NCI-H446 treated with DMSO at 0.1 percent for 48 hours (cell line): ENCODE results near the gene JAKMIP1.
"Not testable (repeated sequence)": the region's sequence is repeated elsewhere in the genome, so short reads cannot be mapped to it uniquely, and the experiment has no call there.

Experiments
- DNase-seq: peaks from one replicate; lab custom pipeline; 2025; lab: John Stamatoyannopoulos, UW

Gene JAKMIP1

DNA sequence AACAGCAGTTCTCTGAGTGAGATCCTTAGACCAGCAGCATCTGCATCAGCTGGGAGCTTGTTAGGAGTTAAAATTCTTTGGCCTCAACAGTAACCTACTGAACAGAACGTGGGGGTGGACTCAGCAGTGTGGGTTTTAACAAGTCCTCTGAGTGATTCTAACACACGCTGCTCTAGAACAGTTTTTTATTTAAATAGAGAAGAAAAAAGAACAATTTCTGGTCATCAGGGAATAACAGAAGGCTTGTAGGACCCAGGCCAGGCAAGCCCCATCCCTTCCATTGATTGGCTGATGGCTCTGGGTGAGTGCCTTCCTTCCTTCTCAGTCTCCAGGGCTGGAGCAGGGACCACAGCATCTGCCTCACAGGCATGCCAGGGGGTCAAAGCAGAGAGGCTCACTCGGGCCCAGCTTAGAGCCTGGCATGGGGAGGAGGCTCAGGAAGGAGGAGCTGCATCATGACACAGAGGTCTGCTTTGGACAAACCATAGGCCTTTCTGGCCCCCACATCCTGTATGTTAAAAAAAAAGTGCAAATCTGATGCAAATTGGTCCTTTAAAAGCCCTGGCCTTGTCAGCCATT, 56.7 kb downstream of the JAKMIP1 start:
- no peak for DNase-seq

DNA sequence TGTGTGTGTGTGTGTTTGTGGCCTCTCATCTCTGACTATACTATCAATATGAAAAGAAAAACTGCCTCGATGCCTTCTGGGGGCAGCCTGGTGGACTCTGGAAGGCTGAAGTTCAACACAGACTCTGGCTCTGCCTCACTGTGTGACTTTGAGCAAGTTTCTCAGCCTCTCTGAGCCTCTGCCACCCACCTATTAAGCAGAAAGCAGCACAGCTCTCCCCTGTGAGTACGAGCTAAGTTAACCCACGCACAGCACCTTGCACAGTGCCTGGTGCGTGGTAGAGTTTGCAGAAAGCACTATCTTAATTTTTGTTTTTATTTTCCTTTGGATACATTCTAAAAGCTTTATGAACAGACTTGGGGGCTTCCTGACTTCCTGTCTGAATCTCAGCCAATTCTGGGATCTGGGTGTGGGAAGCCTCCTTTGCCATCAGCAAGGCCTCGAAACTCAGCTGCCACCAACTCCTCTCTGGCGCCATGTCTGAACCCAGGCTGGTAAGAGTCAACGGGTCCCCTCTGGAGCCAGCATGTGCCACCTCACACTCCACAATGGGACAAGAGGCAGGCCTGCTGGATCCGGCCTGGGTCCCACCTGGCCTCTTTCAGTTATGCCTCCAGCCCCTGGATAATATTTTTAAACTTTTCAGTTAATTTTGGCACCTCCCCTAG, 57.3 kb downstream of the JAKMIP1 start:
- no peak for DNase-seq

DNA sequence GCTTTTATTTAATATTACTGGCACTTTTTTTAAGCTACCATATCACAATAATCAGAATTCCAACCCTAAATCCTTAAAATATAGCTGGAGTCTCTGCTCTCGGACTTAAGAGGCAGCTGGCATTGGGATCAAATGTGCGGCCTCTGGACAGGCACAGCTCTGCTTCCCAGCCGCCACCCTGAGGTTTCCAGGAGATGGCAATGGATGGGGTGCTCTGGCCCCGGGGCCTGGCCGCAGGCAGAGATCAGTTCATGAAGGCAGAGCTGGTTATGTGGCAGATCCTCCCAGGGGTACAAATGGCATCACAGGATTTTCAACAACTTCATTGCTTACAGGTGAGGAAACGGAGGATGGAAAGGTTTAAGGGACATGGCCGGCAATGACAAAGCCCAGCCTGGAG, 57.8 kb downstream of the JAKMIP1 start:
- DNase-seq: no peak

DNA sequence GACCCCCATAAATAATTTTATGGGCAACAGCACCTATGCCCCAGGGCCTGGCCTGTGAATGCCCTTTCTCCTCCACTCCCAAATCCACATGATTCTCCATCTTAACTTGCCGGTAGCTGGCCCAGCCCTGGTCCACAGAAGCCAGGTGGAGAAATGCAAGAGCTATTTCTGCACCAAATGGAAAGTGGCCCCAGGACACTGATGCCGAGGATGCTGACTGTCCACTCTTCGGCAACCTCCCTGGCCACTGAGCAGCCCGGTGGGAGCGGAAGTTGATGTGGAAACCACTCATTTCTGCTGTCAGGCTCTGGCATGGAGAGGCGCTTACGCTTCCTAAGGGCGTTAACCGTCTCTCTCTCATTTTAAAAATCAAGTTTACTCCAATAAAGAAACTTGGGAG, 58.8 kb downstream of the JAKMIP1 start:
- DNase-seq: no peak

DNA sequence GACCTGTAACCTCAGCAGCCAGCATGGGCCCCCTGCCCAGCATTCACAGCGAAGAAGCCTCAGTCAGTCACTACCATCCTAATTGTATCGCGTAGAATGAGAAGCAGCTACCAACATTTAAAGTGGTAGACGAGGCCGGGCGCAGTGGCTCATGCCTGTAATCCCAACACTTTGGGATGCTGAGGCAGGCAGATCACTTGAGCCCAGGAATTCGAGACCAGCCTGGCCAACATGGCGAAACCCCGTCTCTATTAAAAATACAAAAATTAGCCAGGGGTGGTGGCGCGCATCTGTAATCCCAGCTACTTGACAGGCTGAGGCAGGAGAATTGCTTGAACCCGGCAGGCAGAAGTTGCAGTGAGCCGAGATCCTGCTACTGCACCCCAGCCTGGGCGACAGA, 59.3 kb downstream of the JAKMIP1 start:
- DNase-seq: not testable (repeated sequence)

DNA sequence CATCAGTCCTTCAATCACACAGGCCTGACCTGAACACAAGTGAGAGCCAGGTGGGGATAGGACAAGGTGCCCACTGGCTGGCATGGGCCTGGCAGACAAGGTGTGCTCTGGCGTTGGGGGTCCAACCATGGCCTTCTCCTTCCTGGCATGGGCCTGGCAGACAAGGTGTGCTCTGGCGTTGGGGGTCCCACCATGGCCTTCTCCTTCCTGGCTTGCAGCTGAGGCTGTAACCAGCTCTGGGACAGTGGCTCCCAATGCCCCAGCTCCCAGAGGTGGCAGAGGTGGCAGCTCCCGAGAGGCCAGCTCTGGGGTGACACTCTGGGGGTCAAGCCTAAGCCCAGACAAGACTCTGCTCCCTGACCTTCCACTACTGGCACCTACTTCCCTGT, 62.6 kb downstream of the JAKMIP1 start:
- DNase-seq: no peak

DNA sequence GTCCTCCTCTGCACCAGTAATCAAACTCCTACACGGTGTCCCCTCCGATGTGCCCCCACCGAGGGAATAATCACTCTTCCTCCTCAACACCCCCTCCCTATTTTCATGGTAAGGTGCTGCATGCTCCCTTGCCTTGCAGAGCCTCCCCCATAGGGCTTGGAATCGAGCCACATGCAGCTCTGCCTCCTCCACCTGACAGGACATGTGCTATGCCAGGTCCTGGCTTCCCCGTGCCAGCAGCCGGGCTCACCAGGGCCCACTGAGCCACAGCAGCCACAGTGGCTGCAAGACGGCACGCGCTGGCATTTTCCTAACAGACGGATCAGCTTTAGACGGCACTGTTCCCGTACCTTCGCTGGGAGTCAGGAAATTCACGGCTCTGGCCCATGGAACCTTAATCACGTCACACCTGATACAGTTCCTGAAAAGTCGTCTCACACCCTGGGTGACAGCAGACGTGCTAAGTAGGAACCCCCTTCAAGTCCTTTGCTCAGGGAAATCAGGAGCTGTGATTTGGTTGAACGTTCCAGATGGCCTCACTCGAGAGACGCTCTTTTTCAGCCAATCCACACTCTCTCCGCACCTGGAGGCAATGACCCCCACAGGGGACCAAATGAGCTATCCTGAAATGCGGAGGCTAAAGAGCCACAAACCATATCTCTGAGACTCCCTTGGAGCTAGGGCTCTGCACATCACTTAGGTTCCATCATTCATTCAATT, 63.2 kb downstream of the JAKMIP1 start:
- no peak for DNase-seq

DNA sequence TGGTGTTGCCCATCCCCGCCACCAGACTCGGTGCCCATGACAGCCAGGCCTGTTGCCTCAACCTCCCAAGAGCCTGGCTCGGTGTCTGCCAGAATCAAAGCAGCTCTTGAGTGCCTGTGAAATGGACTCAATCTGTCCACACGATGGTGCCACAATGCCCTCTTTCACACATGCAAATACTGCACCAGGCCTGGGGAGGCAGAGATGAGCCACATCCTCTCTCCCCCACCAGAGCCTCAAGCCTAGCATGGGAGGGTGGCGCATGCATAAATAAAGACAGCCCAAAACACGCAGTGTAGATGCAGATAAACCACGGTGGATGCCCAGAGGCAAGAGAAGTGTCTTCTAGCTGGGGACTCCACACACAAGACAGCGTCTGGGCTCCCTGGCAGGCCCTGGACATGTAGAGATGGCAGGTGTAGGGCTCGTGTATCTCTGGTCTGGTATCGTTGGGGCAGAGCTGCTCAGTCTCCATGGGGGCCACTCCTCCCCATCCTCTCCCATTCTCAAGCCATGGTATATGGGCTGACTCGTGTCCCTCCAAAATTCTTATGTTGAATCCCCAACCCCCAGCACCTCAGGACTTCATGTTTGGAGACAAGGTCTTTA, 65.6 kb downstream of the JAKMIP1 start:
- DNase-seq: no peak

DNA sequence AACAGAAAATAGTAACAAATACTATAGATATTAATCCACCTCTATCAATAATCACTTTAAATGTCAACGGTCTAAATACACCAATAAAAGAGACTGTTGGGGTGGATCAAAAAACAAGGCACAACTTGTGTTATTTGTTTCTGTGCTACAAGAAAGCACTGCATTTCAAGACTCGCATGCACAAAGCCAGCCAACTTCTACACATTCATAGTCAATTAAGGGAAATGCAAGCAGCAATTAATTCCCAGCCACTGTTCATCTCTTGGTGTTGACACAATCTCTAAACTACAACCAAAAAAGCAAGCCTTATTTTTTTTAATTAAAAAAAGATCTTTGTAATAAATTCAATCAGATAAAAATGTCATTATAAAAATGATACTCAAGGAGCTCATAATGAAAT, 67.6 kb downstream of the JAKMIP1 start:
- DNase-seq: no peak

DNA sequence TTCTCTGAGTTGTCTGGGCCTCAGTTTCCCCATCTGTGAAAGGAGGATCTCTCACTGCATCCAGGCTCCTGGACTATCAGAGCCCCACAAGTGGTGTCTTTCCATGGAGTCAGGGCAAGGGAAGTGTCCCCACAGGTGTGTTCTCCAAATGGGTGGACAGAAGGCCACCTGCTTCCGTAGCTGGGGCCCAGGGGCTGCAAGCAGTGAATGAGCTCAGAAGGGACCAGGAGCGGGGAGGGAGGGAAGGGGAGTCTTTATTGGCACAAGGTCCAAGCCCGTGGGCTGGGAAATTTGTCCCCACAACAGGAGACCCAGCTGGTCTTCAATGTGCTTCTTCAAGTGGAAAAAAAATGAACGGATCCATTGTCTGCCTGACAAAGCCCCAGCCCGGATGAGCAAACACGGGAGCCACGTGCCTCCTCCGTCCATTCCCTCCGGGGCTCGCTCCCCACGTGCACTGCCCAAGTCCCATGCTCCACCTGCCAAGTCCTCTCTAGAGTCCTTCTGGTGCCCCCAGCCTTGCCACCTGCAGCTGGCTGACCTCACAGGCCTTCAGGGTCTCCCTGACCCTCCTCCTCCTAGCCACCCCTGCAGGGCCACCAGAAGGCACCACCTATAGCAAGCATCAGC, 72.0 kb downstream of the JAKMIP1 start:
- DNase-seq: no peak

DNA sequence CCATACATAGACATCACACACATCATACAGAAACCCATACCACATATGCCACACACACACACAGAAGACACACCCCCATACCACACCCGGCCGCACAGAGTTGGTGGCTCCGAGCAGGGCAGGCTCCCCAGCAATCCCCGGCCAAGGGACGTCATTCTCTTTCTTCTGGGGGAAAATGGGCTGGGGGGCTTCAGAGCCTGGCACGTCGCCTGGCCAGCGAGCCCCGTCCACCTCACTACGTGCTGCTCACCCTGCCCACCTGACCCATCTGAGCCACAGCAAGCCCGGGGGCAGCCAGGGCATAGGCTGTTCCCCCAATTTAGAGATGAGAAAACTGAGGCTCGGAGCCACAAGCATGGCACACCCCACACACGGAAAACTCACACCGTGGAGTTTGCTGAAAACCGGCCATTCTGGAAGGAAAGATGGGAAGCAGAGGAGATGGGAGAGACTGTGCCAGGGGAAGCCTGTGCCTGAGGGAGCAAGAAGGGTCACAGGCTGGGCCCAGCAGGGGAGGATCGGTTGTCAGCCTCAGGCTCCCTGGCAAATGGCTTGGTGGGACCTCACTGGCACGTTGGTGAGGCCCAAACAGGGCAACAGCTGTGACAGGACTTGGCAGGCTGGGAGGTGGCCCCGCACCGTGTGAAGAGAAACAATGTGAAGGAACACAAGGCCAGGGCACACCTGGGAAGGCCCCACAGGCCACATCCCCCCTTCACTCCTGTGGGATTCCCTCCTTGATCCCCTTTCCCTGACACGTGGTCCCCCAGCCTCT, 73.2 kb downstream of the JAKMIP1 start:
- no peak for DNase-seq

DNA sequence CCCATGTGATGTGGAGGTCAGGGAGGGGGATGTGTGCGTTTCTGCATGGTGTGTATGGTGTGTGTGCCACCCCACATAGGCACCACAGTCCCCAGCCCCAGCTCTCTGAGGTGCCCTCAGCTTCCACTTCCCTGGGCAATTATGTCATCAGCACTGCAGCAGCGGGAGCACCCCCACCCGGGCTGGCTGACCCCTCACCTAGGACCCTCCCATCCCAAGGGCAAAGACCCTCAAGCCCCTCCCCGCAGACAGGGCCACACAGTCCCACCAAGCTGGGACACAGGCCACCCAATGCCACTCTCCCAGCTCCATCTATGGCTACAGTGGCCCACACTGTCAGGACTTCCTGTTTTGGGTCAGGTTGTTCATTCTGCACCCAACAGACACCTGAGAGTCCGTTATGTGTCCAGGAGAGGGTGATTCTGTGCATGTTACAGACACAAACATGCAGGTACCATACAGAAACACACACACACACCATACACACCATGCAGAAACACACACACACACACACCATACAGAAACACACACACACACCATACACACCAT, 75.2 kb downstream of the JAKMIP1 start:
- DNase-seq: no peak

DNA sequence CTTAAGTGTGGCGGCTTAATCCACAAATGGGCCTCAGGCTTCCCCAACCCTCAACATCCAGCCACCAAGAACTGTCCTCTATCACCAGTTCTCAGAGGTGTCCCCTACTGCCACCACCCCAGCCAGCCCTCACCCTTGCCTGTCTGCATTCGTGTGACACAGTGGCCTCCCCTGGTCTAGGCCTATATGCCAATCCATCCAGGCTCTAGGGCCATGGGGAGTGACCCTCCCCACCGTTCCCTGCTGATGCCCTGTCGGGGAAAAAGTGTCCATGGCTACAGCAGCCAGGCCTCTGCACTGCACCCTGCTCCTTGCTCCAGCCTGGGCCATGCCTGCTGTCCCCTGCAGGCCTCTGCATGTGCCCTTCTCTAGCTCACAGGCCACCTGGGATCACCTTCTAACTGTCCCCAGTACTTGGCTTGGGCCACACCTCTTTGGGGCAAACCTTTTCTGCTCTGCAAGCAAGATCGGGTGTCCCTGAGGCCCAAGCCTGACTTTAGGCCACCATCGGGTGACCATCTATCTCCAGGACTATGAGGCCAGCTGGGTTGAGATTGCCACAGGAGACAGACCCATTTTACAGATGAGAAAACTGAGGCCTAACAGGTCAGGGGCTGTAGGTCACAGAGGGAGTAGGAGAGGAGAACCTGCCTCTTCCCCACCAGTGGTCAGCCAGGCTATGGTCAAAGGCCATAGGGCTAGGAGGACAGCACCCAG, 75.8 kb downstream of the JAKMIP1 start:
- DNase-seq: no peak

DNA sequence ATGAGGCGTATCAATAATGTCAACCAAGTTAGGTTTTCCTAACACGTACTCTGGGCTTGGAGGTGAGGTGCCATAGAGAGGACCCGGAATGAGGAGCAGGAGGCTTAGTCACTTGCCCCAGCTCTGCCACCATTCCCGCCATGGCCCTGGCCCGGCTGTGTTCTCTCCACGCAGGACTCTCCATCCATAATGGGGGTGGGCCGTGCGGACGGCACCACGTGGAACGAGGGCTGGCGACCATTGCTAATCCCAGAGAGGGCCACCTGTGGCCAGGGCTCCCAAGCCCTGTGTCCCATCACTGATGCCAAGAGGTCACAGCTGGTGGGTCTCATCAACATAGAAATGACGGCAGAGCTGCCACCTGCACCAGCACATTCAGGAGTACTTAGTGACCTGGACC, 76.4 kb downstream of the JAKMIP1 start:
- DNase-seq: no peak

DNA sequence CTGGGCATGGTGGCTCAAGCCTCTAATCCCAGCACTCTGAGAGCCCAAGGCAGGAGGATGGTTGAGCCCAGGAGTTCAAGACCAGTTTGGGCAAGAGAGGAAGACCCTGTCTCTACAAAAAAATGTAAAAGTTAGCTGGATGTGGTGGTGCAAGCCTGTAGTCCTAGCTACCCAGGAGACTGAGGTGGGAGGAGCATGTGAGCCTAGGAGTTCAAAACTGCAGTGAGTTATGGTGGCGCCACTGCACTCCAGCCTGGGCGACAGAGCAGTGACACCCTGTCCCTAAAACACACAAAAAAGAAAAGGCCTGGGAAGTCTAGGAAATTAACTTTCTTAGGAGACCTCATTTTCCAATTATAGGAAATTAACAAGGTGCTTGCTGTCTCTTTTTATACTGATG, 76.8 kb downstream of the JAKMIP1 start:
- no peak for DNase-seq

DNA sequence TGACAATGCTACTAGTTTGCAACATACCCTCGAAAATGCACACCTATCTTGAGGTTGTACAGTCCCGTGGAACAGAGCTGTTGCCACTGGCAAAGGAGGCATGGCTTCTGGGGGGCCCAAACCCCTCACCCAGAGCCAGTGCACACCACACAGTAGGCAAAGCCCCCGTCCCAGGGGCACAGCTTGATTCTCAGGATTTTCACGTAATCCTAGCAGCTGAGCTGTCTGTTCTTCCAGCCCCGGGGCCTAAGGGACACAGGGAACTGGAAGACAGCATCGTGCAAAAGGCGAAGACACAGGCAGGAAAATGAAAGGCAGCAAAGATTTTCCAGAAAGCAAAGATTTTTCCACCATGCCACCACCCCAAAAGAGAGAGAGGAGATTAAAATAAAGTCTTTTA, 77.2 kb downstream of the JAKMIP1 start:
- DNase-seq: no peak

DNA sequence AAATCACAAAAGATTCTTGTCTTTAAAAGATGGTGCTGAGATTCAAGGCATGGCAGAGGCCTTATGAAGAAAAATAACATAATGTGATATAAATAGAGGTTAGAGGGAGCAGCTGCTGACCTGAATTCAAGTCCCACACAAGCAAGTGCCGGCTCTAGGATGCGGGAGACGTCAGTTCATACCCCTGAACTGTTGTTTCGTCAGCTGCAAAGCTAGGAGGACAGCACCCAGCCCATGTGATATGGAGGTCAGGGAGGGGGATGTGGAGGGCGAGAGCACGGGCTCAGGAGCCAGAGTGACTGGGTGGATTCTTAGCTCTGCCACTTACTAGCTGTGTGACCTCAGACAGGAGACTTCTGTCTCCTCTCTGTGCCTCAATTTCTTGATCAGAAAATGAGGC, 77.9 kb downstream of the JAKMIP1 start:
- DNase-seq: no peak

DNA sequence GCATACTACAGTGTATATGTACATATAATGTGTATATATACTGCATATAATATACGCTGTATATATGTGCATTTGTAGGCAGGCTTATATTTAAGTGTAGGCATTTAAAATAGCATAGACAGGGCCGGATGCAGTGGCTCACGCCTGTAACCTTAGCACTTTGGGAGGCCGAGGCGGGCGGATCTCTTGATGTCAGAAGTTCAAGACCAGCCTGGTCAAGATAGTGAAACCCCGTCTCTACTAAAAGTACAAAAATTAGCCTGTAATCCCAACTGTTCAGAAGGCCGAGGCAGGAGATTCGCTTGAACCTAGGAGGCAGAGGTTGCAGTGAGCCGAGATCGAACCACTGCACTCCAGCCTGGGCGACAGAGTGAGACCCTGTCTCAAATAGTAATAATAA, 78.4 kb downstream of the JAKMIP1 start:
- no peak for DNase-seq

DNA sequence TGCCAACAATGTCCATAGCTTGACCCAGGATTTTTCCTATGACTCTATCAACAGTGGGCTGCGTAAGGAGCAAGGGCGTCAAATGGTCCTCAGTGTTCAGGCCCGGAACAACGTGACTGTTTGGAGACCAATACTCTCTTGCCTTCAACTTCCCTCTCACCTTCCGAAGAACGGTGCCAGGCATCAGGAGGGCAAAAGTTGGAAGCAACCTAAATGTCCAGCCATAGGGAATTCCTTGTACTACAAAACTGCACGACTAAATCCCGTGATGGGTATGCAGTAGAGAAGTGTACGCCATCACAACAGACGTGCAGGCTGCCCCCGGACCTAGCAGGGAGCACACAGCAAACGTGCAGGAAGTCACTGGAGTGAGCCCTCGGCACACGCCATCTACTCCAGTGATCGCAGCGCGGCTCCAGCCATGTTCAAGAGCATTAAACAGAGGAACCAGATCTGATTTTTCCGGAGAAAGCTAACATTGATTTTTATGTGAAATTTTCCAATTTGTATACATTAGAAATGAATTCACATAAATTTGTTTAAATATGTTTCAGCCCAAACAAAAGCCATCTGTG, 79.0 kb downstream of the JAKMIP1 start:
- DNase-seq: no peak

DNA sequence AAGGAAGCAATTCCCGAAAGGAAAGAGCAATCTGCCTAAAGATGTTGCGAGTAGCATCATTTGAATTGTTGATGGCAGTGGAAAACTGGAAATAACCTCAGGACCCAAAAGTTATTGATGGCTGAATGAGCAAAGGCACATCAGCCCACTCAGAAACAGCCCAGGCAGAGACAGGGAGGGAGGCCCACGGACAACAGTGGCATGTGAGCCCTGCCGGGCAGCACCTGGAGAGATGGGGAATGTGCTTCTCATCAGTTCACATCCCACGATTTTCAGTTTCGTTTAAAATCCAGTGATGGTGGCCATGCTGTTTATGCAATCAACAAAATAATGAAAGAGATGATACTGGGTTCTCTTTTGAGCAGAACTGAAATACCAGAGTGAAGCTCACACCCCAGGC, 80.0 kb downstream of the JAKMIP1 start:
- DNase-seq: no peak
